ENCODE measurements around the gene SFXN5.

Gene SFXN5

GRCh38 chr2:73020657-73021370, 50.7 kb downstream of the SFXN5 start:
- Histone ChIP-seq H3K4me1 (ENCODE audit: control insufficient read depth in 5 of 5, insufficient read depth in 5 of 5, low read length in 5 of 5) (no peaks in the 10 kb centered on the region), H3K27me3 (ENCODE audit: control insufficient read depth in 5 of 5, insufficient read depth in 4 of 5, low read length in 5 of 5) (no peaks in the 10 kb centered on the region), H3K36me3 (ENCODE audit: control insufficient read depth in 5 of 5, insufficient read depth in 5 of 5, low read length in 5 of 5) (peaks cover 0 to 15% (median 6%) of the 10 kb centered on the region in 5 donors), H3K4me3 (ENCODE audit: low read depth in 1 of 5, low read length in 5 of 5) (no peak overlapping the region), H3K9me3 (ENCODE audit: control insufficient read depth in 5 of 5, low read length in 5 of 5) (no peaks in the 10 kb centered on the region), H3K9ac (ENCODE audit: low read length in 5 of 5) (no peak overlapping the region), H3K27ac (ENCODE audit: low read depth, low read length) (no peak overlapping the region)

GRCh38 chr2:73020306-73020656, 51.2 kb downstream of the SFXN5 start:
- H3K27ac ChIP-seq (ENCODE audit: low read depth, low read length) = no peak overlapping the region
- H3K9me3 ChIP-seq (ENCODE audit: control insufficient read depth in 5 of 5, low read length in 5 of 5) = no peaks in the 10 kb centered on the region
- H3K27me3 ChIP-seq (ENCODE audit: control insufficient read depth in 5 of 5, insufficient read depth in 4 of 5, low read length in 5 of 5) = no peaks in the 10 kb centered on the region
- no peak overlapping the region for H3K4me3 ChIP-seq (ENCODE audit: low read depth in 1 of 5, low read length in 5 of 5)
- H3K4me1 ChIP-seq (ENCODE audit: control insufficient read depth in 5 of 5, insufficient read depth in 5 of 5, low read length in 5 of 5) = no peaks in the 10 kb centered on the region
- H3K9ac ChIP-seq (ENCODE audit: low read length in 5 of 5) = no peak overlapping the region
- H3K36me3 ChIP-seq (ENCODE audit: control insufficient read depth in 5 of 5, insufficient read depth in 5 of 5, low read length in 5 of 5) = peaks cover 0 to 15% (median 6%) of the 10 kb centered on the region in 5 donors

GRCh38 chr2:73018188-73018825, 53.2 kb downstream of the SFXN5 start:
- Histone ChIP-seq H3K9ac (ENCODE audit: low read length in 5 of 5) (no peak overlapping the region), H3K36me3 (ENCODE audit: control insufficient read depth in 5 of 5, insufficient read depth in 5 of 5, low read length in 5 of 5) (peaks cover 0 to 15% (median 6%) of the 10 kb centered on the region in 5 donors), H3K4me3 (ENCODE audit: low read depth in 1 of 5, low read length in 5 of 5) (no peak overlapping the region), H3K4me1 (ENCODE audit: control insufficient read depth in 5 of 5, insufficient read depth in 5 of 5, low read length in 5 of 5) (no peaks in the 10 kb centered on the region), H3K27ac (ENCODE audit: low read depth, low read length) (no peak overlapping the region), H3K9me3 (ENCODE audit: control insufficient read depth in 5 of 5, low read length in 5 of 5) (no peaks in the 10 kb centered on the region), H3K27me3 (ENCODE audit: control insufficient read depth in 5 of 5, insufficient read depth in 4 of 5, low read length in 5 of 5) (no peaks in the 10 kb centered on the region)

- peaks cover 0 to 5% (median 0%) of the 10 kb centered on the region in 5 donors for H3K9me3 ChIP-seq (ENCODE audit: control insufficient read depth in 5 of 5, low read length in 5 of 5)
- H3K27me3 ChIP-seq (ENCODE audit: control insufficient read depth in 5 of 5, insufficient read depth in 4 of 5, low read length in 5 of 5) = no peaks in the 10 kb centered on the region
- H3K27ac ChIP-seq (ENCODE audit: low read depth, low read length) = no peak overlapping the region
- no peaks in the 10 kb centered on the region for H3K4me1 ChIP-seq (ENCODE audit: control insufficient read depth in 5 of 5, insufficient read depth in 5 of 5, low read length in 5 of 5)
- H3K36me3 ChIP-seq (ENCODE audit: control insufficient read depth in 5 of 5, insufficient read depth in 5 of 5, low read length in 5 of 5) = peaks cover 0 to 8% (median 7%) of the 10 kb centered on the region in 5 donors
- H3K4me3 ChIP-seq (ENCODE audit: low read depth in 1 of 5, low read length in 5 of 5) = no peak overlapping the region
- H3K9ac ChIP-seq (ENCODE audit: low read length in 5 of 5) = no peak overlapping the region
Measured at GRCh38 chr2:73013936-73014335, 57.6 kb downstream of the SFXN5 start.

- H3K4me3 ChIP-seq (ENCODE audit: low read depth in 1 of 5, low read length in 5 of 5) = no peak overlapping the region
- H3K27me3 ChIP-seq (ENCODE audit: control insufficient read depth in 5 of 5, insufficient read depth in 4 of 5, low read length in 5 of 5) = no peaks in the 10 kb centered on the region
- H3K27ac ChIP-seq (ENCODE audit: low read depth, low read length) = no peak overlapping the region
- H3K9ac ChIP-seq (ENCODE audit: low read length in 5 of 5) = no peak overlapping the region
- peaks cover 0 to 15% (median 11%) of the 10 kb centered on the region in 5 donors for H3K36me3 ChIP-seq (ENCODE audit: control insufficient read depth in 5 of 5, insufficient read depth in 5 of 5, low read length in 5 of 5)
- peaks cover 0 to 6% (median 0%) of the 10 kb centered on the region in 5 donors for H3K4me1 ChIP-seq (ENCODE audit: control insufficient read depth in 5 of 5, insufficient read depth in 5 of 5, low read length in 5 of 5)
- H3K9me3 ChIP-seq (ENCODE audit: control insufficient read depth in 5 of 5, low read length in 5 of 5) = peaks cover 0 to 5% (median 0%) of the 10 kb centered on the region in 5 donors
Measured at GRCh38 chr2:73009177-73009839, 62.2 kb downstream of the SFXN5 start.

- Histone ChIP-seq H3K27ac (ENCODE audit: low read depth, low read length) (no peak overlapping the region), H3K27me3 (ENCODE audit: control insufficient read depth in 5 of 5, insufficient read depth in 4 of 5, low read length in 5 of 5) (no peaks in the 10 kb centered on the region), H3K4me3 (ENCODE audit: low read depth in 1 of 5, low read length in 5 of 5) (no peak overlapping the region), H3K9ac (ENCODE audit: low read length in 5 of 5) (no peak overlapping the region), H3K9me3 (ENCODE audit: control insufficient read depth in 5 of 5, low read length in 5 of 5) (peaks cover 0 to 5% (median 0%) of the 10 kb centered on the region in 5 donors), H3K36me3 (ENCODE audit: control insufficient read depth in 5 of 5, insufficient read depth in 5 of 5, low read length in 5 of 5) (peaks cover 0 to 15% (median 11%) of the 10 kb centered on the region in 5 donors), H3K4me1 (ENCODE audit: control insufficient read depth in 5 of 5, insufficient read depth in 5 of 5, low read length in 5 of 5) (peaks cover 0 to 6% (median 0%) of the 10 kb centered on the region in 5 donors)
Measured at GRCh38 chr2:73008766-73009135, 62.8 kb downstream of the SFXN5 start.

- Histone ChIP-seq H3K4me3 (ENCODE audit: low read depth in 1 of 5, low read length in 5 of 5) (no peak overlapping the region), H3K9ac (ENCODE audit: low read length in 5 of 5) (no peak overlapping the region), H3K27me3 (ENCODE audit: control insufficient read depth in 5 of 5, insufficient read depth in 4 of 5, low read length in 5 of 5) (no peaks in the 10 kb centered on the region), H3K4me1 (ENCODE audit: control insufficient read depth in 5 of 5, insufficient read depth in 5 of 5, low read length in 5 of 5) (peaks cover 0 to 6% (median 0%) of the 10 kb centered on the region in 5 donors), H3K9me3 (ENCODE audit: control insufficient read depth in 5 of 5, low read length in 5 of 5) (peaks cover 0 to 5% (median 0%) of the 10 kb centered on the region in 5 donors), H3K27ac (ENCODE audit: low read depth, low read length) (no peak overlapping the region), H3K36me3 (ENCODE audit: control insufficient read depth in 5 of 5, insufficient read depth in 5 of 5, low read length in 5 of 5) (peaks cover 0 to 15% (median 11%) of the 10 kb centered on the region in 5 donors)
Measured at GRCh38 chr2:73007991-73008765, 63.3 kb downstream of the SFXN5 start.

GRCh38 chr2:73006969-73007710, 64.4 kb downstream of the SFXN5 start:
- Histone ChIP-seq H3K9ac (ENCODE audit: low read length in 5 of 5) (no peak overlapping the region), H3K27me3 (ENCODE audit: control insufficient read depth in 5 of 5, insufficient read depth in 4 of 5, low read length in 5 of 5) (no peaks in the 10 kb centered on the region), H3K27ac (ENCODE audit: low read depth, low read length) (no peak overlapping the region)

GRCh38 chr2:73004889-73005596, 66.5 kb downstream of the SFXN5 start:
- H3K4me1 ChIP-seq (ENCODE audit: control insufficient read depth in 5 of 5, insufficient read depth in 5 of 5, low read length in 5 of 5) = peaks cover 0 to 6% (median 0%) of the 10 kb centered on the region in 5 donors
- H3K9me3 ChIP-seq (ENCODE audit: control insufficient read depth in 5 of 5, low read length in 5 of 5) = peaks cover 0 to under 1% (median 0%) of the 10 kb centered on the region in 5 donors
- H3K27ac ChIP-seq (ENCODE audit: low read depth, low read length) = no peak overlapping the region
- H3K27me3 ChIP-seq (ENCODE audit: control insufficient read depth in 5 of 5, insufficient read depth in 4 of 5, low read length in 5 of 5) = no peaks in the 10 kb centered on the region
- no peak overlapping the region for H3K9ac ChIP-seq (ENCODE audit: low read length in 5 of 5)
- peaks cover 0 to 29% (median 11%) of the 10 kb centered on the region in 5 donors for H3K36me3 ChIP-seq (ENCODE audit: control insufficient read depth in 5 of 5, insufficient read depth in 5 of 5, low read length in 5 of 5)
- H3K4me3 ChIP-seq (ENCODE audit: low read depth in 1 of 5, low read length in 5 of 5) = no peak overlapping the region

More at GRCh38 chr2:73006969-73007710, 64.4 kb downstream of the SFXN5 start:
- Histone ChIP-seq H3K4me3 (ENCODE audit: low read depth in 1 of 5, low read length in 5 of 5) (no peak overlapping the region), H3K36me3 (ENCODE audit: control insufficient read depth in 5 of 5, insufficient read depth in 5 of 5, low read length in 5 of 5) (peaks cover 0 to 15% (median 11%) of the 10 kb centered on the region in 5 donors), H3K9me3 (ENCODE audit: control insufficient read depth in 5 of 5, low read length in 5 of 5) (peaks cover 0 to 5% (median 0%) of the 10 kb centered on the region in 5 donors), H3K4me1 (ENCODE audit: control insufficient read depth in 5 of 5, insufficient read depth in 5 of 5, low read length in 5 of 5) (peaks cover 0 to 6% (median 0%) of the 10 kb centered on the region in 5 donors)
